Uterus (tissue), 4 donors: ENCODE results near the gene XPC. TPM values are rescaled to one million over a fixed set of nuclear protein-coding genes. Genes with fewer than 3 reads are reported as not detected.
A peak's percentile ranks its signal among the peaks of the same experiment; 100 is the strongest.

Experiments used
- DNase-seq, 2 donors: peaks; one replicate each; pipeline ENCODE4 v3.0.0-alpha.2; 2019 to 2020
- H3K27ac ChIP-seq, 2 donors: fragments of 200-600 bp; sonication (generic); 1 replicate in 1 of 2; 2 replicates in 1 of 2; pipeline ENCODE4 v1.5.1; 2016 to 2018
- H3K27me3 ChIP-seq, 2 donors: fragments of 200-600 bp; sonication (generic); one replicate each; pipeline ENCODE4 v1.5.1; 2018 to 2019; ENCODE audit warnings: control low read depth in 1 of 2
- H3K36me3 ChIP-seq, 2 donors: fragments of 200-600 bp; sonication (generic); one replicate each; pipeline ENCODE4 v1.5.1; 2019; ENCODE audit warnings: control low read depth in 1 of 2
- H3K4me1 ChIP-seq, 2 donors: fragments of 200-600 bp; sonication (generic); one replicate each; pipeline ENCODE4 v1.5.1; 2018 to 2019; ENCODE audit warnings: control low read depth in 1 of 2
- H3K4me3 ChIP-seq, 2 donors: fragments of 200-600 bp; sonication (generic); 1 replicate in 1 of 2; 2 replicates in 1 of 2; pipeline ENCODE4 v1.5.1; 2018 to 2019; ENCODE audit warnings: mild to moderate bottlenecking in 1 of 2
- H3K9me3 ChIP-seq, 2 donors: fragments of 200-600 bp; sonication (generic); one replicate each; pipeline ENCODE4 v1.5.1; 2019; ENCODE audit warnings: control low read depth in 1 of 2
- POLR2A ChIP-seq, 2 donors: fragments of 450-650 bp; IDR thresholded peaks; one replicate each; pipeline ENCODE4 v1.6.1; 2016; ENCODE audit warnings: antibody characterized with exemption in 2 of 2, mild to moderate bottlenecking in 1 of 2, moderate library complexity in 1 of 2
- intact Hi-C: fragments of 100-400 bp; cut with DNase I; formaldehyde crosslinking; loops from one replicate; pipeline ENCODE4 v1.15.1; 2023; ENCODE audit warnings: low total_unique reads
- total RNA-seq, 4 donors: library from RNA; depleted of rRNA in 3 of 4; stranded (reverse); fragments of >200 nt in 3 of 4; gene quantifications; one replicate each; pipeline versions ENCODE4 v1.1.0 to v1.2.4, GENCODE V29; 2014 to 2023
- TF ChIP-seq, protein P1 (sequence below), 4 experiments: fragments of 200-600 bp in 2 of 4; fragments of 450-650 bp in 2 of 4; sonication (generic) in 2 of 4; IDR thresholded peaks; one replicate each; pipeline ENCODE4 v1.5.1; 2016 to 2019; ENCODE audit warnings: antibody characterized with exemption in 4 of 4, mild to moderate bottlenecking in 2 of 4, moderate library complexity in 1 of 4
- donor health status: DM: yes; HTN: yes; CAD: no.

The XPC gene
- total RNA-seq, 4 donors from 2014 or later, result 15.3 to 85.8 (median 48.5) TPM

DNA sequence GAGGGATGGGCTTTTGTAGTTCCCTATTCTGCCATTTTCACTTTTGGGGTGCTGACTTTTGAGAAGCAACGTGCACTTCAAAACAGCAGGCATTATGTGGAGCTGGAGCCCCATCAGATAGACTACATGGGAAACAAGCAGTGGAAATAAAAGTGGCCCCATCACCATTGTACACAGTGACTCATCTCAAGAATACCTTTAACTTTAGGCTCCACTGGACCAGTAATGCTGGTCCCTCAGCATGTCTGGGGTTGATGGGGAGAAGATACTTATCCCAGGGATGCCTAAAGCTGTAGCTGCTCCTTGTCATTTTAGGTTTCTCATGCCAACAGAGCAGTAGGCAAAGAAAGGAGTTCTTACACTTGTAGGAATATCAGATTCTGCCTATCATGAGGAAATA, 45.2 kb upstream of the XPC start:
- no peak for DNase-seq
- Histone ChIP-seq H3K27me3 (no peaks in the 10 kb centered on the region), H3K36me3 (no peaks in the 10 kb centered on the region), H3K27ac (no peak overlapping the region), H3K4me3 (no peak overlapping the region), H3K4me1 (no peaks in the 10 kb centered on the region), H3K9me3 (no peaks in the 10 kb centered on the region)
- intact Hi-C loops, result no loop called here
- TF ChIP-seq, protein P1, sequence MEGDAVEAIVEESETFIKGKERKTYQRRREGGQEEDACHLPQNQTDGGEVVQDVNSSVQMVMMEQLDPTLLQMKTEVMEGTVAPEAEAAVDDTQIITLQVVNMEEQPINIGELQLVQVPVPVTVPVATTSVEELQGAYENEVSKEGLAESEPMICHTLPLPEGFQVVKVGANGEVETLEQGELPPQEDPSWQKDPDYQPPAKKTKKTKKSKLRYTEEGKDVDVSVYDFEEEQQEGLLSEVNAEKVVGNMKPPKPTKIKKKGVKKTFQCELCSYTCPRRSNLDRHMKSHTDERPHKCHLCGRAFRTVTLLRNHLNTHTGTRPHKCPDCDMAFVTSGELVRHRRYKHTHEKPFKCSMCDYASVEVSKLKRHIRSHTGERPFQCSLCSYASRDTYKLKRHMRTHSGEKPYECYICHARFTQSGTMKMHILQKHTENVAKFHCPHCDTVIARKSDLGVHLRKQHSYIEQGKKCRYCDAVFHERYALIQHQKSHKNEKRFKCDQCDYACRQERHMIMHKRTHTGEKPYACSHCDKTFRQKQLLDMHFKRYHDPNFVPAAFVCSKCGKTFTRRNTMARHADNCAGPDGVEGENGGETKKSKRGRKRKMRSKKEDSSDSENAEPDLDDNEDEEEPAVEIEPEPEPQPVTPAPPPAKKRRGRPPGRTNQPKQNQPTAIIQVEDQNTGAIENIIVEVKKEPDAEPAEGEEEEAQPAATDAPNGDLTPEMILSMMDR (IDR thresholded peaks at IDR 0.05), result no peak
- no peak for TF ChIP-seq POLR2A (IDR thresholded peaks at IDR 0.05)

GRCh38 chr3:14222900-14223594, 44.6 kb upstream of the XPC start:
- no peak for TF ChIP-seq POLR2A (IDR thresholded peaks at IDR 0.05)
- TF ChIP-seq, protein P1 (IDR thresholded peaks at IDR 0.05), result no peak
- no peak for DNase-seq
- Histone ChIP-seq H3K27me3 (no peaks in the 10 kb centered on the region), H3K27ac (no peak overlapping the region), H3K4me1 (no peaks in the 10 kb centered on the region), H3K36me3 (no peaks in the 10 kb centered on the region), H3K4me3 (no peak overlapping the region), H3K9me3 (no peaks in the 10 kb centered on the region)
- intact Hi-C loops, result no loop called here

DNA sequence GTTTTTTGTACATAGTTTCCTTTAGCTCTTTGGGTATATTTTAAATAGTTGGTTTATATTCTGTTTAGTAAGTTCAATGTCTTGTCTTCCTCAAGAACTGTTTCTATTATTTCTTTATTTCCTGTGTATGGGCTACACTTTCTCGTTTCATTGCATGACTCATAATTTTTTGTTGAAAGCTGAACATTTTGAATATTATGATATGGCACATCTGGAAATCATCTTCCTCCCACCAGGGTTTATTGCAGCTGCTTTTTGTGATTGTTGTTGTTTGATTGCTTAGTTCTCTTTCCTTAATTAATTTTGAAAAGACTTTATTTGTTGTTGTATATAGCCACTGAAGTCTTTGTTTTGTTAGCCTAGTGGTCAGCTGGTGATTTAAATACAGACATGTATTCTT, 44.1 kb upstream of the XPC start:
- intact Hi-C loops, result no loop called here
- H3K9me3 ChIP-seq, result no peaks in the 10 kb centered on the region

GRCh38 chr3:14221902-14222301, 43.5 kb upstream of the XPC start:
- Histone ChIP-seq H3K27me3 (no peaks in the 10 kb centered on the region), H3K9me3 (no peaks in the 10 kb centered on the region), H3K27ac (no peak overlapping the region), H3K4me3 (no peak overlapping the region), H3K36me3 (no peaks in the 10 kb centered on the region), H3K4me1 (no peaks in the 10 kb centered on the region)
- intact Hi-C loops, result no loop called here
- no peak for DNase-seq
- TF ChIP-seq, protein P1 (IDR thresholded peaks at IDR 0.05), result no peak
- no peak for TF ChIP-seq POLR2A (IDR thresholded peaks at IDR 0.05)

More for the DNA sequence above, 44.1 kb upstream of the XPC start:
- no peak overlapping the region for H3K4me3 ChIP-seq
- no peaks in the 10 kb centered on the region for H3K36me3 ChIP-seq
- DNase-seq, result no peak
- H3K4me1 ChIP-seq, result no peaks in the 10 kb centered on the region
- TF ChIP-seq, protein P1 (IDR thresholded peaks at IDR 0.05), result no peak
- TF ChIP-seq POLR2A (IDR thresholded peaks at IDR 0.05), result no peak
- no peaks in the 10 kb centered on the region for H3K27me3 ChIP-seq
- H3K27ac ChIP-seq, result peak overlapping the region in 1 of 2 donors; percentile 15

DNA sequence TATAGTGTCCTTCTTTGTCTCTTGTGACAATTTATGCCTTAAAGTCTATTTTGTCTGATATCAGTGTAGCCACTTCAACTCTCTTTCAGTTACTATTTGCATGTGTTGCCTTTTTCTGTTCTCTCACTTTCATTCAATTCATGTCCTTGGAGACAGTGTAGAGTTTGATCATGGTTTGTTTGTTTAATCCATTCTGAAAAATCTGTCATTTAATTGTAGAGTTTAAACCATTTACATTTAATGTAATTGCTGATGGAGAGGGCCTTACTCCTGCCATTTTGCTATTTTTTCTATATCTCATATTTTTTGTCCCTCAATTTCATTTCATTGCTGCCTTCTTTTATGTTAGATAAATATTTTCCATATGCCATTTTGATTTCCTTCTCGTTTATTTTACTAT, 42.5 kb upstream of the XPC start:
- H3K4me3 ChIP-seq, result no peak overlapping the region
- no peak overlapping the region for H3K27ac ChIP-seq
- H3K36me3 ChIP-seq, result no peaks in the 10 kb centered on the region
- no peak for TF ChIP-seq POLR2A (IDR thresholded peaks at IDR 0.05)
- TF ChIP-seq, protein P1 (IDR thresholded peaks at IDR 0.05), result no peak
- DNase-seq, result no peak
- H3K27me3 ChIP-seq, result no peaks in the 10 kb centered on the region
- H3K4me1 ChIP-seq, result no peaks in the 10 kb centered on the region
- intact Hi-C loops, result no loop called here
- no peaks in the 10 kb centered on the region for H3K9me3 ChIP-seq
